ENCODE results near the gene HLCS.

- TF ChIP-seq POLR2A (IDR thresholded peaks at IDR 0.05) (no peak), CTCF (IDR thresholded peaks at IDR 0.05) (no peak)
These were observed 264.5 kb downstream of the HLCS start for GRCh38 chr21:36701756-36702621.
